Prostate gland (tissue), 2 donors: Measurements from ENCODE around the gene FOXG1. TPM values are rescaled to one million over a fixed set of nuclear protein-coding genes. Genes with fewer than 3 reads are reported as not detected.

Experiments
- DNase-seq: peaks from one replicate; pipeline ENCODE4 v3.0.0-alpha.2; 2019; ENCODE audit warnings: low spot score
- H3K27ac ChIP-seq, 2 donors: fragments of 200-600 bp; sonication (generic); 2 replicates each; pipeline ENCODE4 v1.5.1; 2017 to 2019
- H3K27me3 ChIP-seq: fragments of 200-600 bp; sonication (generic); replicated peaks from 2 replicates; pipeline ENCODE4 v1.5.1; 2019; ENCODE audit not compliant: insufficient read depth
- H3K36me3 ChIP-seq, 2 donors: fragments of 200-600 bp; sonication (generic); 1 replicate in 1 of 2; 2 replicates in 1 of 2; pipeline versions ENCODE4 v1.5.1 to v1.8.1; 2017 to 2019
- H3K4me1 ChIP-seq: fragments of 200-600 bp; sonication (generic); replicated peaks from 2 replicates; pipeline ENCODE4 v1.5.1; 2019
- H3K4me3 ChIP-seq, 2 donors: fragments of 200-600 bp; sonication (generic); 2 replicates each; pipeline ENCODE4 v1.5.1; 2017 to 2019
- H3K9me3 ChIP-seq: fragments of 200-600 bp; sonication (generic); 2 replicates; pipeline ENCODE4 v1.5.1; 2017
- POLR2A ChIP-seq: fragments of 450-650 bp; IDR thresholded peaks from one replicate; pipeline ENCODE4 v1.6.1; 2016; ENCODE audit warnings: antibody characterized with exemption, mild to moderate bottlenecking
- POLR2AphosphoS5 ChIP-seq: sonication (generic); formaldehyde crosslinking; IDR thresholded peaks from one replicate; pipeline ENCODE4 v1.6.1; 2017; ENCODE audit warnings: antibody characterized with exemption
- WGBS: methylation state at CpG from one replicate; pipeline ENCODE4 v1.1.5; 2018; 5-methylcytosine and 5-hydroxymethylcytosine counted together
- intact Hi-C: fragments of 100-400 bp; cut with DNase I; formaldehyde crosslinking; loops from one replicate; pipeline ENCODE4 v1.14.2; 2022
- total RNA-seq, 2 donors: library from RNA; depleted of rRNA; stranded (reverse); fragments of >200 nt; gene quantifications; one replicate each; pipeline ENCODE4 v1.1.0, GENCODE V29; 2016
- TF ChIP-seq, protein P1 (sequence below), 4 experiments: fragments of 200-600 bp in 2 of 4; fragments of 450-650 bp in 2 of 4; sonication (generic) in 2 of 4; IDR thresholded peaks; 1 replicate in 3 of 4; 2 replicates in 1 of 4; pipeline ENCODE4 v1.5.1; 2016 to 2019; ENCODE audit warnings: antibody characterized with exemption in 4 of 4, mild to moderate bottlenecking in 2 of 4, moderate library complexity in 2 of 4

Gene FOXG1
- total RNA-seq, 2 donors from 2014 or later: 1.6 TPM; not detected in 1

DNA sequence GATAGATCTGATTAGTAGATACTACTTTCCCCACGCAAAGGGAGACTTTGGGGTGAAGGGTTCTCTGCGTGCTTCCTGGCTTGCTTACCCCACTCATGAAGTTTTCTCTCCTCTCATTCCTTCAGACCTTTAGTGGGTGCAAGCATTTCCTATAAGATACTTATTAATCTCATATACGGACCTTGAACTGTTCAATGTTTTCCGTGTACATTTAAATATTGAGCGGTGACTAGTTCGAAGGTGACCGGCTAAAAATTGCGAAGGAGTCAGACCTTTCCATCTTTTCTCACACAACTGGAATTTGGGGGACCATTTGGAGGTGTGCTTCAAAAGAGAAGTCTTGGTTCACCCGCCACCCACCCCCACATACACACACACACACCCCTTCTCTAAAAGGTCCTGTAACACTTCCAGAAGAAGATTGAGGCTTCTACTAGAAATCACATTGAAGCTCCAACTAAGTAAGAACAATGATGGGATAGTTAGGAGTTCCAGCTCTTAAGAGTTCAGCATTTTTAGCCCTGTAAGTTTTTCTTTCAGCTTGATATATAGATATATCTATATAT, 6.1 kb upstream of the FOXG1 start:
- H3K36me3 ChIP-seq: no peaks in the 10 kb centered on the region
- peaks cover 42% of the 10 kb centered on the region for H3K27me3 ChIP-seq
- no peak overlapping the region for H3K27ac ChIP-seq
- DNase-seq: no peak
- no peaks in the 10 kb centered on the region for H3K4me1 ChIP-seq
- H3K4me3 ChIP-seq: no peak overlapping the region
- TF ChIP-seq POLR2A: no peak
- TF ChIP-seq, protein P1, sequence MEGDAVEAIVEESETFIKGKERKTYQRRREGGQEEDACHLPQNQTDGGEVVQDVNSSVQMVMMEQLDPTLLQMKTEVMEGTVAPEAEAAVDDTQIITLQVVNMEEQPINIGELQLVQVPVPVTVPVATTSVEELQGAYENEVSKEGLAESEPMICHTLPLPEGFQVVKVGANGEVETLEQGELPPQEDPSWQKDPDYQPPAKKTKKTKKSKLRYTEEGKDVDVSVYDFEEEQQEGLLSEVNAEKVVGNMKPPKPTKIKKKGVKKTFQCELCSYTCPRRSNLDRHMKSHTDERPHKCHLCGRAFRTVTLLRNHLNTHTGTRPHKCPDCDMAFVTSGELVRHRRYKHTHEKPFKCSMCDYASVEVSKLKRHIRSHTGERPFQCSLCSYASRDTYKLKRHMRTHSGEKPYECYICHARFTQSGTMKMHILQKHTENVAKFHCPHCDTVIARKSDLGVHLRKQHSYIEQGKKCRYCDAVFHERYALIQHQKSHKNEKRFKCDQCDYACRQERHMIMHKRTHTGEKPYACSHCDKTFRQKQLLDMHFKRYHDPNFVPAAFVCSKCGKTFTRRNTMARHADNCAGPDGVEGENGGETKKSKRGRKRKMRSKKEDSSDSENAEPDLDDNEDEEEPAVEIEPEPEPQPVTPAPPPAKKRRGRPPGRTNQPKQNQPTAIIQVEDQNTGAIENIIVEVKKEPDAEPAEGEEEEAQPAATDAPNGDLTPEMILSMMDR (IDR thresholded peaks at IDR 0.05): no peak
- TF ChIP-seq POLR2AphosphoS5: no peak
- 13% methylated on average over 9 of the region's 9 CpGs for WGBS
- no peaks in the 10 kb centered on the region for H3K9me3 ChIP-seq
- intact Hi-C loops: no loop called here

DNA sequence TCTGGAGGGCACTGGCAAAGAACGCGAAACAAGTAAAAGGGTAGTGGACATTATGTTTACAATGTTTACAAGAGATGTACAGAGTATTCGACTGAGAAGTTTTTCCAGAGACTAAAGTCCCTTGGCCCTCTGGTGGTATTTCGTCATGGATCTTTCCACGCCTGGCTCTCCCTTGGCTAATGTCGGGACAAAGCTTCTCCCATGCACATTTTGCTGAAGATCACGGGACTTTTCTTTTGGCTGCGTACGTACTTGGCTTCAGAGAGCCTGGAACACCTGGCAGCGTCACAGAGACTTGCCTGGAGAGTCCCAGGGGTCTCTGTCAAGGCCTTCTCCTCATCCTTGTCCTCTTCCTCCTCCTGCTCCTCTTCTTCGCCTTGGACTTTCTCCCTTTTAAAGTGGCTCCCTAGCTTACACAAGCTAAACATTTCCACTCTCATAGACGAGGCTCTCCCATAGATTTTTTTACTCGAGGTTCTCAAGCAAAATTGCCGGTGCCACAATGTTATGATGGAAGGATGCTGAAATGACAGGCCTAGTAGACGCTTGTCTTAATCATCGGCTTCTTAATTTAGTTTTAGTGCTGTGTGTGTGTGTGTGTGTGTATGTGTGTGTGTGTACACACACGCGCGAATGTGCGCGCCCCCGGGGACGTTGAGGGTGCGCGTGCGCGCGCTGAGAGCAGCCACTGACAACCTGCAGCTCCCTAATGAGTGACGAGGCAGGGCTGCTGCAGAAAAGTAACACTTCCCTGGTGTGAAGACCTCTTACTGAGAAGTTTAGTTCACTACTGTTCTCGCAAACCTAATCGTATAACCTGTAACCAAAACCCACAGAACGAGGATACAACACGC, 4.9 kb upstream of the FOXG1 start:
- DNase-seq: no peak
- intact Hi-C loops: no loop called here
- Histone ChIP-seq H3K36me3 (no peaks in the 10 kb centered on the region), H3K27me3 (peaks cover 47% of the 10 kb centered on the region), H3K27ac (no peak overlapping the region), H3K9me3 (no peaks in the 10 kb centered on the region), H3K4me3 (no peak overlapping the region), H3K4me1 (no peaks in the 10 kb centered on the region)
- WGBS: 8% methylated on average over 33 of the region's 33 CpGs
- TF ChIP-seq POLR2AphosphoS5 (no peak), POLR2A (no peak)
- TF ChIP-seq, protein P1 (IDR thresholded peaks at IDR 0.05): no peak

DNA sequence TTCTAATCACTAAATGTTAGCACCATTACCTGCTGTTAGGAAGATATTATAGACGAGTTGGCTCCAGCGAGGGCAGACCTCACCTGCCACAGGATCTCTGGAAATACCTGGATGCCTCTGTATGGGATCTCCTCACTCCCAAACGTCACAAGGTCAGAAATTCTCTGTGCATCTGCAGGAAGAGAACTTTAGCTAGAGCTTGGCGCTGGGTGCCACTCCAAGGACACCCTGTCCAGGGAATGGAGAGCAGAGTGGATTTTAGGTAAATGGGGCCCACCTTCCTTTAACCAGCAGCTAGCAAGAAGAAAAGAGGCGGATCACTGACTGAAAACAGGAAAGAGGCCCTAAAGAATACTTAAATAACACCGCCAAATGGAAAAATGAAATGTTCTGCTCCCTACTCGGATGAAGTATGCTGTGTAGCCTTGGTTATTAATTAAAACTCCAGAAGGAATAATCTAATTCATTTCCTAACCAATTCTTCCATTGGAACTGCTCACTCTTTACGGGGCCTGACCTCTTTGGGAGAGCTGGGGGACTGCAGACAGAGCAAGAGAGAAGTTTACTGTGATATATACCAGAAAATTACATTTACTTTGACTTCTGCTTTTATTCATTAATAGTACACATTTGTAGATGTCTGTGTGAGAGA, 4.2 kb upstream of the FOXG1 start:
- Histone ChIP-seq H3K27me3 (peaks cover 47% of the 10 kb centered on the region), H3K27ac (no peak overlapping the region), H3K36me3 (no peaks in the 10 kb centered on the region), H3K4me3 (no peak overlapping the region), H3K4me1 (no peaks in the 10 kb centered on the region), H3K9me3 (no peaks in the 10 kb centered on the region)
- no peak for TF ChIP-seq POLR2A
- TF ChIP-seq, protein P1 (IDR thresholded peaks at IDR 0.05): no peak
- TF ChIP-seq POLR2AphosphoS5: no peak
- no peak for DNase-seq
- intact Hi-C loops: no loop called here
- WGBS: 23% methylated on average over 8 of the region's 8 CpGs

DNA sequence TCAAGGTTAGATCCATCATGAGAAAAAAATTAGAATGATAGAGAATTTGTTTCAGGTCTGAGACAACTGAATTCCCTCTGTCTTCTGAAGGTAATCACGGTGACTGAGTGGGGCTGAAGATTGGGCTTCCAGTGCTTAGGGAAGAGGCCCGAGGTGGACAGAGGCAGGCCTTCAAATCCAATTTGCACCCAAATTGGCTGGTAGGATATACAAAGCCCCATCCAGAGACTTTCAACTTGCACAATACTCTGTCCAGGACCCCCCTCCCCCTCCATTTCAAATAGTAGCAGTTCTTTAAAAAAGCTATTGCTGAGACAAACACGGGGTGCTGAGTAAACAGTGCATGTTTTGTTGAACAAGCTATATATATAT, 3.6 kb upstream of the FOXG1 start:
- WGBS: 7% methylated on average over 3 of the region's 3 CpGs
- H3K9me3 ChIP-seq: no peaks in the 10 kb centered on the region
- no peak overlapping the region for H3K27ac ChIP-seq
- DNase-seq: no peak
- intact Hi-C loops: no loop called here
- H3K4me1 ChIP-seq: no peaks in the 10 kb centered on the region
- H3K4me3 ChIP-seq: no peak overlapping the region
- no peaks in the 10 kb centered on the region for H3K36me3 ChIP-seq
- peaks cover 47% of the 10 kb centered on the region for H3K27me3 ChIP-seq
- TF ChIP-seq POLR2A (no peak), POLR2AphosphoS5 (no peak)
- TF ChIP-seq, protein P1 (IDR thresholded peaks at IDR 0.05): no peak
